Esophagus muscularis mucosa (tissue), 4 donors: ENCODE measurements around the gene TBC1D24. TPM values are rescaled to one million over a fixed set of nuclear protein-coding genes. Genes with fewer than 3 reads are reported as not detected.

Experiments
- DNase-seq: peaks from one replicate; pipeline ENCODE4 v3.0.0-alpha.2; 2017; ENCODE audit errors: extremely low spot score
- H3K27ac ChIP-seq, 4 donors: fragments of 200-600 bp; sonication (generic); replicated peaks in 1 of 4; 1 replicate in 3 of 4; 2 replicates in 1 of 4; pipeline ENCODE4 v1.5.1; 2016 to 2019; ENCODE audit warnings: mild to moderate bottlenecking in 1 of 4
- H3K27me3 ChIP-seq, 4 donors: fragments of 200-600 bp; sonication (generic); one replicate each; pipeline versions ENCODE4 v1.5.1 to v1.6.0; 2016 to 2019
- H3K36me3 ChIP-seq, 4 donors: fragments of 200-600 bp; sonication (generic); one replicate each; pipeline ENCODE4 v1.5.1; 2016 to 2019
- H3K4me1 ChIP-seq, 4 donors: fragments of 200-600 bp; sonication (generic); one replicate each; pipeline ENCODE4 v1.5.1; 2016 to 2019
- H3K4me3 ChIP-seq, 4 donors: fragments of 200-600 bp; sonication (generic); 1 replicate in 2 of 4; 2 replicates in 2 of 4; pipeline ENCODE4 v1.5.1; 2016 to 2019; ENCODE audit warnings: mild to moderate bottlenecking in 4 of 4, moderate library complexity in 1 of 4
- H3K9me3 ChIP-seq, 4 donors: fragments of 200-600 bp; sonication (generic); 1 replicate in 3 of 4; 2 replicates in 1 of 4; pipeline ENCODE4 v1.5.1; 2016 to 2019
- EP300 ChIP-seq: sonication (generic); formaldehyde crosslinking; IDR thresholded peaks from one replicate; pipeline ENCODE4 v1.6.1; 2017; ENCODE audit warnings: antibody characterized with exemption
- POLR2A ChIP-seq: fragments of 450-650 bp; IDR thresholded peaks from one replicate; pipeline ENCODE4 v1.6.1; 2017; ENCODE audit warnings: antibody characterized with exemption, moderate library complexity, mild to moderate bottlenecking, low read depth
- POLR2AphosphoS5 ChIP-seq, 2 donors: sonication (generic); formaldehyde crosslinking; IDR thresholded peaks; one replicate each; pipeline ENCODE4 v1.6.1; 2017; ENCODE audit warnings: antibody characterized with exemption in 2 of 2
- WGBS: methylation state at CpG from one replicate; pipeline ENCODE4 v1.1.5; 2018; 5-methylcytosine and 5-hydroxymethylcytosine counted together
- intact Hi-C: fragments of 100-400 bp; cut with DNase I; formaldehyde crosslinking; loops from one replicate; pipeline ENCODE4 v1.15.1; 2023
- total RNA-seq, 4 donors: library from RNA; depleted of rRNA; stranded (reverse); fragments of >200 nt; gene quantifications; one replicate each; pipeline versions ENCODE4 v1.1.0 to v1.2.1, GENCODE V29; 2016
- TF ChIP-seq, protein P1 (sequence below), 3 experiments: fragments of 200-600 bp in 2 of 3; fragments of 450-650 bp in 1 of 3; sonication (generic) in 2 of 3; IDR thresholded peaks; one replicate each; pipeline ENCODE4 v1.5.1; 2017 to 2019; ENCODE audit warnings: antibody characterized with exemption in 3 of 3, mild to moderate bottlenecking in 2 of 3, moderate library complexity in 1 of 3

TBC1D24 gene
- total RNA-seq, 4 donors from 2014 or later = 7.0 to 14.1 (median 11.5) TPM

DNA sequence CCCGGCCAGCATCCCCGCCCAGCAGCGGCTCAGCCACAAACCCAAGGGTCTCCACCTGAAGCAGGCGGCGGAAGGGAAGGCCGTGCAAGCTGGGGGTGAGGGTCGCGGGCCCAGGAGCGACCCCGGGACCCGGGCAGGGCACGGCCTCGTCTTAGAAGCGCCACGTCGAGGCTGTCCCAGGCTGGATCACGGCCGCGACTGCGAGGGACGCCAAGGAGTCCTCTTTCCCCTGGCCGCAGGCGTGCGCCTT, 46.2 kb upstream of the TBC1D24 start:
- Histone ChIP-seq H3K4me3 (peak overlapping the region; percentile 64 to 96 (median 74)), H3K4me1 (peaks cover 15 to 21% (median 19%) of the 10 kb centered on the region in 4 donors), H3K27me3 (no peaks in the 10 kb centered on the region), H3K9me3 (no peaks in the 10 kb centered on the region), H3K27ac (peak overlapping the region; percentile 72 to 88 (median 78)), H3K36me3 (peaks cover 0 to 11% (median 10%) of the 10 kb centered on the region in 4 donors)
- TF ChIP-seq, protein P1, sequence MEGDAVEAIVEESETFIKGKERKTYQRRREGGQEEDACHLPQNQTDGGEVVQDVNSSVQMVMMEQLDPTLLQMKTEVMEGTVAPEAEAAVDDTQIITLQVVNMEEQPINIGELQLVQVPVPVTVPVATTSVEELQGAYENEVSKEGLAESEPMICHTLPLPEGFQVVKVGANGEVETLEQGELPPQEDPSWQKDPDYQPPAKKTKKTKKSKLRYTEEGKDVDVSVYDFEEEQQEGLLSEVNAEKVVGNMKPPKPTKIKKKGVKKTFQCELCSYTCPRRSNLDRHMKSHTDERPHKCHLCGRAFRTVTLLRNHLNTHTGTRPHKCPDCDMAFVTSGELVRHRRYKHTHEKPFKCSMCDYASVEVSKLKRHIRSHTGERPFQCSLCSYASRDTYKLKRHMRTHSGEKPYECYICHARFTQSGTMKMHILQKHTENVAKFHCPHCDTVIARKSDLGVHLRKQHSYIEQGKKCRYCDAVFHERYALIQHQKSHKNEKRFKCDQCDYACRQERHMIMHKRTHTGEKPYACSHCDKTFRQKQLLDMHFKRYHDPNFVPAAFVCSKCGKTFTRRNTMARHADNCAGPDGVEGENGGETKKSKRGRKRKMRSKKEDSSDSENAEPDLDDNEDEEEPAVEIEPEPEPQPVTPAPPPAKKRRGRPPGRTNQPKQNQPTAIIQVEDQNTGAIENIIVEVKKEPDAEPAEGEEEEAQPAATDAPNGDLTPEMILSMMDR (IDR thresholded peaks at IDR 0.05) = no peak
- TF ChIP-seq EP300 (no peak), POLR2A (no peak), POLR2AphosphoS5 (IDR thresholded peaks at IDR 0.05) (no peak)
- WGBS = 0% methylated on average over 5 of the region's 24 CpGs
- no peak for DNase-seq
- intact Hi-C loops = loop anchor here (5.0 kb wide), 1 partner anchor 74 kb away; no protein-coding TSS in a partner anchor

DNA sequence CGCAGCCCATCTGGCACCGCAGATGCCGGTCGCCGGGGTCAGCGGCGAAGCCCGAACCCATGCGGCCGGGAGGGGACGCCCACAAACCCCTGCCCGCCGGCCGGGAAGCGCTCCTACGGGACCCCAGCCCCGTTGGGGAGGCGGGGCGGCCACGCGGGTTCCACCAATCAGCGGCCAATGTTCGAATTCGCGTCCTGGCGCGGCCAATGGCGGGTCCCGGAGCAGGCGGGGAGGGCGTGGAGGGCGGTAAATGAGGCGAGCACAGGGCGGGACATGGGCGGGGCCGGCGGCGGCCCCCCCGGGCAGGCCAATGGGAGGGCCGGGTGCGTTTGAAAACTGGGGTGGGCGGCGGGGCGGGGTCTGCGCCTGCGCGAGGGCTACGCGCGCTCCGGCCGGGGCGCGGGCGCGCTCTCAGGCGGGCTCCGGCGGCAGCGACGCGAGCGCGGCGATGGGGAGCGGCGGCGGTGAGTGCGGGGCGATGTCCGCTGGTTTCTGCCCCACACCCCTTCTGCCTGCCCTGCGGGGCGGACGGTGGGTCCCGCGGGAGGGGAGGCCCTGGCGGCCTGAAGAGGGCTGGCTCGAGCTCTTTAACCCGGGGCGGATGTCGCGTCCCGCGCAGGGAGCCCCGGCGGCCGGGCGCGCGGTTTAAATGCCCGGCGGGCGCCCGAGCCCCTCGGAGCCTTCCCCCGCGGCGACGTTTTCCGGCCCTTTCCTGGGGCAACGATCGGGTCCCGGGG, 45.7 kb upstream of the TBC1D24 start, which contains the start of gene CCNF:
CCNF (plus strand) TSS at position 414 of the 737 bp plus-strand sequence; CDS start at position 449, 35 bp downstream.
- TF ChIP-seq POLR2AphosphoS5 (IDR thresholded peaks at IDR 0.05) (peak in 1 of 2 donors; percentile 70), POLR2A (peak; percentile 47), EP300 (no peak)
- TF ChIP-seq, protein P1 (IDR thresholded peaks at IDR 0.05) = peak in 1 of 3 experiments; percentile 50
- H3K27me3 ChIP-seq = no peaks in the 10 kb centered on the region
- intact Hi-C loops = loop anchor here (5.0 kb wide), 1 partner anchor 73 kb away; no protein-coding TSS in a partner anchor
- H3K27ac ChIP-seq = peak within 1 kb of the TSS; percentile 72 to 88 (median 78)
- peak; percentile 99 for DNase-seq
- H3K9me3 ChIP-seq = no peaks in the 10 kb centered on the region
- H3K4me1 ChIP-seq = peaks cover 15 to 21% (median 19%) of the 10 kb centered on the region in 4 donors
- H3K36me3 ChIP-seq = peaks cover 0 to 11% (median 10%) of the 10 kb centered on the region in 4 donors
- peak within 1 kb of the TSS; percentile 64 to 96 (median 74) for H3K4me3 ChIP-seq
- WGBS = 0% methylated on average over 27 of the region's 103 CpGs

DNA sequence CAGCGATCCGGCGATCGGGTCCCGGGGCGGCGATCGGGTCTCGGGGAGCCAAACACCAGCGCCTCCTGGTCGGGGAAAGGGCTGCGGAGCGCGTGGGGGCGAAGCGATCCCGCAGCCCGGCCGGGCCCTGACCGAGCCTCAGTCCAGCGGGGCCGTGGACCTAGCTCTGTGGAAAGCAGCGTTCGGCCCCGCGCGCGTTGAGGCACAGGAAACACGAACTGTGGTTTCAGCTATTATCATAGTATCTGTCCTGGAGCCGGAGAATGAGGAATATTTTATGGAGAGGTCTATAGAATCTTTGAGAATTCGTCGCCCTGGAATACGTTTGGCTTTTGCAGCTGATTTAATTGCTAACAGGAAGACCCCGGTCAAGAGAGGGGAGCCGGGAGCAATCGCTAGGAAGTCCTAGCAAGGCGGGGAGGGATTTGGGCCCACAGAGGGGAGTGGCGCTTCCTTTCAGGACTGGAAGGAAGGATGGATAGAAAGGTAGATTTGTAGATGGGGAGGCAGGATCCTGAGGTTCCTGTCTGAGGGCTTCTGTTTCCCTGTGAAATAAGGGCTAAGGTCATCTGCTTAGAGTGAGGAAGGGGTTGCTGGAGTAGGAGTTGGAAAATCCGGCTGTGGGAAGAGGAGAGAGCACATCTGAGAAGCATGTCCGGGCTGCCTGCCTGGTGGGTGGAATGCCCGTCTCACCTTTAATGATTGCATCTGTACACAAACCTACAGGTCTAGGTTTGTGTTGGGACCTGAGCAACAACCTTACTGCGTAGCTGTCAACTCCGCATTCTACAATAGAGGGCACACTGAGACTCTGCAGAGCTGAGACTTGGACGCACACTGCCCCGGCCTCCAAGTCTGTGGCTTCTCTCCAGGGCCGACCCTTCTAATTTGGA, 44.9 kb upstream of the TBC1D24 start:
- intact Hi-C loops = loop anchor here (2.0 to 5.0 kb wide), 2 partner anchors 27 to 72 kb away; no protein-coding TSS in a partner anchor
- H3K4me3 ChIP-seq = peak overlapping the region; percentile 64 to 96 (median 74)
- no peaks in the 10 kb centered on the region for H3K9me3 ChIP-seq
- 12% methylated on average over 14 of the region's 46 CpGs for WGBS
- H3K27me3 ChIP-seq = no peaks in the 10 kb centered on the region
- peak overlapping the region; percentile 61 to 88 (median 74) for H3K27ac ChIP-seq
- DNase-seq = no peak
- TF ChIP-seq POLR2A = no peak
- TF ChIP-seq EP300 = no peak
- TF ChIP-seq POLR2AphosphoS5 (IDR thresholded peaks at IDR 0.05) = no peak
- TF ChIP-seq, protein P1 (IDR thresholded peaks at IDR 0.05) = no peak
- H3K4me1 ChIP-seq = peaks cover 15 to 21% (median 19%) of the 10 kb centered on the region in 4 donors
- peaks cover 0 to 11% (median 10%) of the 10 kb centered on the region in 4 donors for H3K36me3 ChIP-seq

DNA sequence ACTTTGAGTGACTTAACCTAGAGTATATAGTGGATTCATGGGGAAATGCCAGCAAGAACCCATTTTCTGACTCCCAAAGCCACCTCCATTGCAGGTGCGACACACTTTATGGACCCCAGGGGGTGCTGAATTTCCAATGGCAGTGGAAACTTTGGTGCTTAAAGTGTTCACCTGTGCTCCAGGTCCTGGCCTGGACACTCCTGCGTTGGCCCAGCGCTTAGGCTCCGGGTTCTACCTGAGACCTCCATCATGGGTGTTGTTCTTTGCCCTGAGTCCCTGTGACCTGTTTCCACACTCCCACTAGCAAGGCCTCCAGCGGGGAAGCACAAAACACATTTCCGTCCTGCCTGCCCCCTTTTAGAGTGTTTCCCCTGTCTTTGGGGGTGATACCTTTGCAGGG, 42.6 kb upstream of the TBC1D24 start:
- 88% methylated on average over 2 of the region's 6 CpGs for WGBS
- no peak overlapping the region for H3K4me3 ChIP-seq
- peaks cover 2 to 26% (median 22%) of the 10 kb centered on the region in 4 donors for H3K36me3 ChIP-seq
- intact Hi-C loops = no loop called here
- peaks cover 15 to 21% (median 19%) of the 10 kb centered on the region in 4 donors for H3K4me1 ChIP-seq
- TF ChIP-seq, protein P1 (IDR thresholded peaks at IDR 0.05) = no peak
- TF ChIP-seq EP300 = no peak
- TF ChIP-seq POLR2AphosphoS5 (IDR thresholded peaks at IDR 0.05) = no peak
- no peak for TF ChIP-seq POLR2A
- H3K9me3 ChIP-seq = no peaks in the 10 kb centered on the region
- no peak for DNase-seq
- H3K27me3 ChIP-seq = no peaks in the 10 kb centered on the region
- H3K27ac ChIP-seq = no peak overlapping the region
